ENCODE results near the gene ROBO2. TPM values are rescaled to one million over a fixed set of nuclear protein-coding genes. Genes with fewer than 3 reads are reported as not detected.
A peak's percentile ranks its signal among the peaks of the same experiment; 100 is the strongest.

ROBO2 gene
- total and polyA plus RNA-seq, 3 donors from 2014 or later, result 16.1 to 23.3 (median 17.7) TPM

GRCh38 chr3:77222701-77223100, 182.8 kb downstream of the ROBO2 start:
- H3K4me3 ChIP-seq, result no peak overlapping the region
- no peak for DNase-seq
- no peaks in the 10 kb centered on the region for H3K9me3 ChIP-seq
- H3K27ac ChIP-seq, result no peak overlapping the region
- no peaks in the 10 kb centered on the region for H3K4me1 ChIP-seq
- 78 to 83% methylated on average over 3 of the region's 3 CpGs for WGBS, 2 donors
- H3K27me3 ChIP-seq, result no peaks in the 10 kb centered on the region
- intact Hi-C loops (cut with DNase I; ENCODE audit: low total_unique reads), result no loop called here
- TF ChIP-seq POLR2A (IDR thresholded peaks at IDR 0.05) (no peak), CTCF (IDR thresholded peaks at IDR 0.05) (no peak)
- no peaks in the 10 kb centered on the region for H3K36me3 ChIP-seq (ENCODE audit: low read depth, missing control alignments)

GRCh38 chr3:77227567-77227966, 187.7 kb downstream of the ROBO2 start:
- no peaks in the 10 kb centered on the region for H3K9me3 ChIP-seq
- no peak for TF ChIP-seq CTCF (IDR thresholded peaks at IDR 0.05)
- TF ChIP-seq POLR2A (IDR thresholded peaks at IDR 0.05), result no peak
- no peaks in the 10 kb centered on the region for H3K27me3 ChIP-seq
- H3K36me3 ChIP-seq (ENCODE audit: low read depth, missing control alignments), result no peaks in the 10 kb centered on the region
- intact Hi-C loops (cut with DNase I; ENCODE audit: low total_unique reads), result no loop called here
- 91 to 94% methylated on average over 2 of the region's 2 CpGs for WGBS, 2 donors
- no peak overlapping the region for H3K4me3 ChIP-seq
- no peak overlapping the region for H3K27ac ChIP-seq
- no peaks in the 10 kb centered on the region for H3K4me1 ChIP-seq
- no peak for DNase-seq

GRCh38 chr3:77232557-77232956, 192.7 kb downstream of the ROBO2 start:
- intact Hi-C loops (cut with DNase I; ENCODE audit: low total_unique reads), result no loop called here
- no peaks in the 10 kb centered on the region for H3K36me3 ChIP-seq (ENCODE audit: low read depth, missing control alignments)
- WGBS, 2 donors, result 91 to 95% methylated on average over 2 of the region's 2 CpGs

GRCh38 chr3:77234004-77234403, 194.1 kb downstream of the ROBO2 start:
- intact Hi-C loops (cut with DNase I; ENCODE audit: low total_unique reads), result no loop called here
- DNase-seq, result peak; percentile 69
- Histone ChIP-seq H3K9me3 (no peaks in the 10 kb centered on the region), H3K36me3 (ENCODE audit: low read depth, missing control alignments) (no peaks in the 10 kb centered on the region), H3K27ac (peak overlapping the region in 1 of 2 donors; percentile 20), H3K4me3 (no peak overlapping the region), H3K27me3 (no peaks in the 10 kb centered on the region), H3K4me1 (no peaks in the 10 kb centered on the region)
- 44 to 48% methylated on average over 2 of the region's 2 CpGs for WGBS, 2 donors
- TF ChIP-seq CTCF (IDR thresholded peaks at IDR 0.05) (no peak), POLR2A (IDR thresholded peaks at IDR 0.05) (no peak)

More at GRCh38 chr3:77232557-77232956, 192.7 kb downstream of the ROBO2 start:
- no peak overlapping the region for H3K27ac ChIP-seq
- H3K9me3 ChIP-seq, result no peaks in the 10 kb centered on the region
- TF ChIP-seq POLR2A (IDR thresholded peaks at IDR 0.05), result no peak
- TF ChIP-seq CTCF (IDR thresholded peaks at IDR 0.05), result no peak
- no peaks in the 10 kb centered on the region for H3K27me3 ChIP-seq
- H3K4me3 ChIP-seq, result no peak overlapping the region
- H3K4me1 ChIP-seq, result no peaks in the 10 kb centered on the region
- DNase-seq, result no peak

GRCh38 chr3:77236118-77236517, 196.2 kb downstream of the ROBO2 start:
- no peaks in the 10 kb centered on the region for H3K27me3 ChIP-seq
- H3K36me3 ChIP-seq (ENCODE audit: low read depth, missing control alignments), result no peaks in the 10 kb centered on the region
- no peaks in the 10 kb centered on the region for H3K9me3 ChIP-seq
- DNase-seq, result no peak
- H3K4me3 ChIP-seq, result no peak overlapping the region
- WGBS, 2 donors, result 62 to 79% methylated on average over 7 of the region's 7 CpGs
- intact Hi-C loops (cut with DNase I; ENCODE audit: low total_unique reads), result no loop called here
- H3K27ac ChIP-seq, result peak overlapping the region in 1 of 2 donors; percentile 19
- H3K4me1 ChIP-seq, result no peaks in the 10 kb centered on the region
- no peak for TF ChIP-seq CTCF (IDR thresholded peaks at IDR 0.05)
- TF ChIP-seq POLR2A (IDR thresholded peaks at IDR 0.05), result no peak
